MM.1S (cell line): ENCODE results near the gene RNPEP.

Experiments used
- DNase-seq: peaks from one replicate; pipeline ENCODE4 v3.0.0-alpha.2; 2015
- H2AFZ ChIP-seq: fragments of 300-600 bp; sonication (generic); 2 replicates; pipeline ENCODE4 v1.6.0; 2016; ENCODE audit warnings: antibody characterized with exemption, low read length
- H3F3A ChIP-seq: fragments of 300-600 bp; sonication (generic); 2 replicates; pipeline ENCODE4 v1.6.1; 2016; ENCODE audit warnings: mild to moderate bottlenecking, antibody characterized with exemption, low read length, moderate library complexity, mixed read lengths; ENCODE audit not compliant: insufficient read depth
- H3K27ac ChIP-seq: fragments of 300-600 bp; sonication (generic); 2 replicates; pipeline ENCODE4 v1.5.1; 2016; ENCODE audit warnings: mild to moderate bottlenecking, low read length
- H3K27me3 ChIP-seq: fragments of 300-600 bp; sonication (generic); replicated peaks from 2 replicates; pipeline ENCODE4 v1.6.0; 2016; ENCODE audit warnings: low read length; ENCODE audit not compliant: insufficient read depth
- H3K36me3 ChIP-seq: fragments of 300-600 bp; sonication (generic); replicated peaks from 2 replicates; pipeline ENCODE4 v1.6.1; 2016; ENCODE audit warnings: mild to moderate bottlenecking, low read length, mixed read lengths; ENCODE audit not compliant: insufficient read depth
- H3K4me1 ChIP-seq: fragments of 300-600 bp; sonication (generic); 2 replicates; pipeline ENCODE4 v1.6.1; 2016; ENCODE audit warnings: low read length, mixed read lengths
- H3K4me2 ChIP-seq: fragments of 300-600 bp; sonication (generic); 2 replicates; pipeline ENCODE4 v1.6.0; 2016; ENCODE audit warnings: low read depth, low read length
- H3K4me3 ChIP-seq: fragments of 300-600 bp; sonication (generic); 2 replicates; pipeline ENCODE4 v1.5.1; 2016; ENCODE audit warnings: low read length, mixed read lengths
- H3K79me2 ChIP-seq: fragments of 300-600 bp; sonication (generic); 2 replicates; pipeline ENCODE4 v1.6.1; 2016; ENCODE audit warnings: mixed run types, low read length, mixed read lengths
- H3K9ac ChIP-seq: fragments of 300-600 bp; sonication (generic); 2 replicates; pipeline ENCODE4 v1.6.1; 2016; ENCODE audit warnings: low read length, mixed read lengths
- H3K9me2 ChIP-seq: fragments of 300-600 bp; sonication (generic); replicated peaks from 2 replicates; pipeline ENCODE4 v1.6.1; 2016; ENCODE audit warnings: mild to moderate bottlenecking, low read length, mixed read lengths; ENCODE audit not compliant: insufficient read depth
- H3K9me3 ChIP-seq: fragments of 300-600 bp; sonication (generic); replicated peaks from 2 replicates; pipeline ENCODE4 v1.6.1; 2016; ENCODE audit warnings: mild to moderate bottlenecking, low read length, mixed read lengths; ENCODE audit not compliant: insufficient read depth
- H4K20me1 ChIP-seq: fragments of 300-600 bp; sonication (generic); 2 replicates; pipeline ENCODE4 v1.6.1; 2016; ENCODE audit warnings: mild to moderate bottlenecking, low read length, moderate library complexity, mixed read lengths; ENCODE audit not compliant: insufficient read depth
- EZH2 ChIP-seq: fragments of 300-600 bp; sonication (generic); optimal IDR thresholded peaks from 2 replicates; pipeline ENCODE3; 2017; ENCODE audit warnings: low read depth, mild to moderate bottlenecking, antibody characterized with exemption, low read length, mixed read lengths
- EZH2phosphoT487 ChIP-seq: fragments of 300-600 bp; sonication (generic); IDR thresholded peaks from 2 replicates; pipeline ENCODE4 v1.6.1; 2018; ENCODE audit warnings: antibody characterized with exemption, low read length
- TF ChIP-seq, protein P1 (sequence below): fragments of 300-600 bp; sonication (generic); IDR thresholded peaks from 2 replicates; pipeline ENCODE4 v1.5.1; 2016; ENCODE audit warnings: antibody characterized with exemption, low read length, mixed read lengths

The RNPEP gene

DNA sequence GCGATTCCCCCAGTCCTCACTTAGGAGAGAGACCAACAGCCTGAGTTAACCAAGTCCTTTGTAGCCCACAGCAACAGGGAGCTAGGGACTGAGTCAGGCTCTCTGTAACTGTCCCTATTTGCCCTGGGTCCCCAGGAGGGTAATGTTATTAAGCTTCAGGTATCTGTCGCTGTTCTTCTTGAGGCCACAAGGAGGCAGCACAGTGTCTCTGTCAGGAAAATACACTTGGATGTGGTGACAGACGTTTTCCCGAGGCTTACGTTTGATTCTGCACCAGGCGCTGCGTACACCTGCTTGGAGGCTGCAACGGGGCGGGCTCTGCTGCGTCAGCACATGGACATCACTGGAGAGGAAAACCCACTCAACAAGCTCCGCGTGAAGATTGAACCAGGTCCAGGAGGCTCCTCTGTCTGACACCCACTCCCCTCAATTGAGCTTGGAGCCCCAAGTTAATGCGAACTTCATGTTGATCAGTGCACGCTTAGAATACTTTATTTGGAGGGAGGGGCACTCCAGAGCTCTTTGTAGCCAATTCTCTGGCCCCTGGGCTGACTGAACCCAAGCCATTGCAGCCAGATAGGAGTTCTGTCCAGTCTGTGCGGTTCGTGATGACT, 17.3 kb downstream of the RNPEP start:
- peak; percentile 61 for DNase-seq

DNA sequence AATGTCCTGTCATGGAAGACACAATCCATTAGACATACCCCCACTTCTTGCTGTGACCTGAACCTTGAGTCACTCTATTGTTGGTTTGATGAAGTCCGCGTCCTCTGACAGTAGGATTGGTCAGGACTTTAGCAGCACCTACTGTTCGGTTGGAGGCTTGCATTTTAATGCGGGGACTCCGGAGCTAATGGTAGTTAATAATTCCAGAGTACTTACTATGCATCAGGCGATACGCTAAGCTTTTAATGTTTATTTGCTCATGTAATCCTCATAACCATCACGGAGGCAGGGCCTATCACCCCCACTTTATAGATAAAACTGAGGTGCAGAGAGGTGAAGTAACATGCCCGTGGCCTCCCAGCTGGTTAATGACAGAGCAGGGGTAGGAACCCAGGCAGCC, 20.1 kb downstream of the RNPEP start:
- Histone ChIP-seq H3K36me3 (peaks cover 3% of the 10 kb centered on the region; the same call in 1 of the 2 replicates), H3K79me2 (no peaks in the 10 kb centered on the region), H3K27me3 (no peaks in the 10 kb centered on the region), H3K27ac (no peak overlapping the region), H2AFZ (no peak overlapping the region), H4K20me1 (no peaks in the 10 kb centered on the region), H3K4me2 (no peak overlapping the region), H3K9ac (no peak overlapping the region), H3K4me3 (no peak overlapping the region), H3F3A (no peaks in the 10 kb centered on the region), H3K9me3 (no peaks in the 10 kb centered on the region), H3K4me1 (no peaks in the 10 kb centered on the region), H3K9me2 (no peaks in the 10 kb centered on the region)
- no peak for DNase-seq
- TF ChIP-seq EZH2phosphoT487 (no peak), EZH2 (no peak)
- TF ChIP-seq, protein P1, sequence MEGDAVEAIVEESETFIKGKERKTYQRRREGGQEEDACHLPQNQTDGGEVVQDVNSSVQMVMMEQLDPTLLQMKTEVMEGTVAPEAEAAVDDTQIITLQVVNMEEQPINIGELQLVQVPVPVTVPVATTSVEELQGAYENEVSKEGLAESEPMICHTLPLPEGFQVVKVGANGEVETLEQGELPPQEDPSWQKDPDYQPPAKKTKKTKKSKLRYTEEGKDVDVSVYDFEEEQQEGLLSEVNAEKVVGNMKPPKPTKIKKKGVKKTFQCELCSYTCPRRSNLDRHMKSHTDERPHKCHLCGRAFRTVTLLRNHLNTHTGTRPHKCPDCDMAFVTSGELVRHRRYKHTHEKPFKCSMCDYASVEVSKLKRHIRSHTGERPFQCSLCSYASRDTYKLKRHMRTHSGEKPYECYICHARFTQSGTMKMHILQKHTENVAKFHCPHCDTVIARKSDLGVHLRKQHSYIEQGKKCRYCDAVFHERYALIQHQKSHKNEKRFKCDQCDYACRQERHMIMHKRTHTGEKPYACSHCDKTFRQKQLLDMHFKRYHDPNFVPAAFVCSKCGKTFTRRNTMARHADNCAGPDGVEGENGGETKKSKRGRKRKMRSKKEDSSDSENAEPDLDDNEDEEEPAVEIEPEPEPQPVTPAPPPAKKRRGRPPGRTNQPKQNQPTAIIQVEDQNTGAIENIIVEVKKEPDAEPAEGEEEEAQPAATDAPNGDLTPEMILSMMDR, result no peak

More for the DNA sequence above, 17.3 kb downstream of the RNPEP start:
- TF ChIP-seq EZH2, result no peak
- TF ChIP-seq, protein P1, result peak; percentile 86
- TF ChIP-seq EZH2phosphoT487, result no peak
- Histone ChIP-seq H3K36me3 (no peaks in the 10 kb centered on the region; the same call in 1 of the 2 replicates), H3K9ac (no peak overlapping the region), H3F3A (no peaks in the 10 kb centered on the region), H3K27ac (no peak overlapping the region), H2AFZ (no peak overlapping the region), H3K79me2 (no peaks in the 10 kb centered on the region), H3K9me3 (no peaks in the 10 kb centered on the region), H3K4me2 (no peak overlapping the region), H3K4me3 (no peak overlapping the region), H4K20me1 (no peaks in the 10 kb centered on the region), H3K27me3 (no peaks in the 10 kb centered on the region), H3K9me2 (no peaks in the 10 kb centered on the region), H3K4me1 (no peaks in the 10 kb centered on the region)

DNA sequence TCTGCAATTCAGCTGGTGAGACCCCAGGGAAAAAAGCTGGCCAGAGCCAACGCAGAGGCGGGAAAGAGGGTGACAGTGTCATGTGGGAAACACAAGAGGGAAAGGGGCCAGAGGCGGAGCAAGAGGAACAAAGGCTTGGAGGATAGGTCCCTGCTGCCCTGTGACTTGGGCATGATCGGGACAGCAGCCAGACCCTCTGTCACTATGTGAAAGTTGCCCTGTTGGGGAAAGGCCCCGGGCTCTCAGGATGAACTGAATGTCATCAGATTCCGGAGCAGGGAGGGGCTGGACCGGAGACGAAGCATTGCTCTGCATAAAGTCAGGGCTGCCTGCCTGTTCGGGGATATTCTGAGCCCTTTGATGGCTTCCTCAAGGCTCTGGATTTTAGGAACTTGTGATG, 22.3 kb downstream of the RNPEP start:
- H3K4me1 ChIP-seq, result peaks cover 1% of the 10 kb centered on the region
- no peak overlapping the region for H3K4me2 ChIP-seq
- H4K20me1 ChIP-seq, result no peaks in the 10 kb centered on the region
- no peak for DNase-seq
- no peak overlapping the region for H3K4me3 ChIP-seq
- H3K27me3 ChIP-seq, result no peaks in the 10 kb centered on the region
- TF ChIP-seq EZH2, result no peak
- TF ChIP-seq, protein P1, result no peak
- no peak for TF ChIP-seq EZH2phosphoT487
- H3K9me2 ChIP-seq, result no peaks in the 10 kb centered on the region
- H3K79me2 ChIP-seq, result no peaks in the 10 kb centered on the region
- H3K27ac ChIP-seq, result no peak overlapping the region
- H3K9ac ChIP-seq, result no peak overlapping the region
- H2AFZ ChIP-seq, result no peak overlapping the region
- H3F3A ChIP-seq, result no peaks in the 10 kb centered on the region
- H3K9me3 ChIP-seq, result no peaks in the 10 kb centered on the region
- peaks cover 3% of the 10 kb centered on the region; the same call in 1 of the 2 replicates for H3K36me3 ChIP-seq
